ENCODE measurements around the gene CDK7. TPM values are rescaled to one million over a fixed set of nuclear protein-coding genes. Genes with fewer than 3 reads are reported as not detected.

CDK7 gene
- 10 to 100 TPM; 29.4 to 67.6 (median 35.7) TPM for total RNA-seq

DNA sequence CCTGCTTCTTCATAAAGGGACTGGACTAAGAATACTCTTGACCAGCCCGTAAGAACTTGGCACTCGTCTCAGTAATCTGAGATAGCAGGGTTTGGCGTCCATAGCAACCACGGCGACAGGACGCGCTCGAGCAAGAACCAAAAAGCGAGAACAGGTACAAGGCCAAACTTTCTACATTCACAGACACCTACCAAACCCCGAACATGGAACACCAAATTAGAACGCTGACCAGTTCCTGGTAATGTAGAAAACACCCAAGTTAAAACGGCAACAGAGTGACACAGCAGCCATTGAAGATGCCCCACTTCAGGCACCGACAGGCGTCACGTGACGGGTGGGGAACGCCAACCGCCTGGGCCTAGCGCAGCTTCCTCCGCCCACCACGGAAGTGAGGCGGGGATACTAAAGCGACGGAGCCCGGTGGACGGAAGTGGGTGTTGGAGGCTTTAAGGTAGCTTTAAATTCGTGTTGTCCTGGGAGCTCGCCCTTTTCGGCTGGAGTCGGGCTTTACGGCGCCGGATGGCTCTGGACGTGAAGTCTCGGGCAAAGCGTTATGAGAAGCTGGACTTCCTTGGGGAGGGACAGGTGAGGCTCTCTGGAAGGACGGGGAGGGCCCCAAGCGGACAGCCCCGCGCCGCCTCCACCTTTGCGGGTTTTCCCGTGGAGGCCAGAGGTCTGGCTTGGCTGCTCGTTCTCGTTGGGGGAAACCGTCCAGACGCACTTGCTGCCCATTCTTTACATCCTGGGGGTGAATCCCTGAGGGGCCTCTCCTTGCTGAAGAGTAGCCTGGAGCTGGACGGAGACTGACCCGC is at the start of gene CDK7:
Gene CDK7 (plus strand): TSS at position 430 of the 812 bp plus-strand sequence. CDS start 90 bp downstream, at position 520.
- peak within 1 kb of the TSS; percentile 92 for H3K4me3 ChIP-seq (ENCODE audit: low read depth, poor library complexity, severe bottlenecking)
- DNase-seq (ENCODE audit: low spot score in 2 of 2) = peak; percentile 95 to 99
- intact Hi-C loops (cut with DNase I; ENCODE audit: low total_unique reads) = loop anchor here (10.0 kb wide), 1 partner anchor 140 kb away; the partner anchor contains the start of gene SLC30A5
- WGBS, 2 donors = 0% methylated on average over 30 to 49 of the region's 49 CpGs
- TF ChIP-seq POLR2A (IDR thresholded peaks at IDR 0.05) = no peak
- TF ChIP-seq, protein P1, sequence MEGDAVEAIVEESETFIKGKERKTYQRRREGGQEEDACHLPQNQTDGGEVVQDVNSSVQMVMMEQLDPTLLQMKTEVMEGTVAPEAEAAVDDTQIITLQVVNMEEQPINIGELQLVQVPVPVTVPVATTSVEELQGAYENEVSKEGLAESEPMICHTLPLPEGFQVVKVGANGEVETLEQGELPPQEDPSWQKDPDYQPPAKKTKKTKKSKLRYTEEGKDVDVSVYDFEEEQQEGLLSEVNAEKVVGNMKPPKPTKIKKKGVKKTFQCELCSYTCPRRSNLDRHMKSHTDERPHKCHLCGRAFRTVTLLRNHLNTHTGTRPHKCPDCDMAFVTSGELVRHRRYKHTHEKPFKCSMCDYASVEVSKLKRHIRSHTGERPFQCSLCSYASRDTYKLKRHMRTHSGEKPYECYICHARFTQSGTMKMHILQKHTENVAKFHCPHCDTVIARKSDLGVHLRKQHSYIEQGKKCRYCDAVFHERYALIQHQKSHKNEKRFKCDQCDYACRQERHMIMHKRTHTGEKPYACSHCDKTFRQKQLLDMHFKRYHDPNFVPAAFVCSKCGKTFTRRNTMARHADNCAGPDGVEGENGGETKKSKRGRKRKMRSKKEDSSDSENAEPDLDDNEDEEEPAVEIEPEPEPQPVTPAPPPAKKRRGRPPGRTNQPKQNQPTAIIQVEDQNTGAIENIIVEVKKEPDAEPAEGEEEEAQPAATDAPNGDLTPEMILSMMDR (IDR thresholded peaks at IDR 0.05) = no peak

- no peak for TF ChIP-seq POLR2A (IDR thresholded peaks at IDR 0.05)
- TF ChIP-seq, protein P1 (IDR thresholded peaks at IDR 0.05) = no peak
- WGBS, 2 donors = 90 to 93% methylated on average over 2 of the region's 2 CpGs
- DNase-seq (ENCODE audit: low spot score in 2 of 2) = no peak
- H3K4me3 ChIP-seq (ENCODE audit: low read depth, poor library complexity, severe bottlenecking) = no peak overlapping the region
- intact Hi-C loops (cut with DNase I; ENCODE audit: low total_unique reads) = no loop called here
Observed at GRCh38 chr5:69187342-69187741, 47.3 kb upstream of the CDK7 start.

GRCh38 chr5:69188811-69189161 is 45.9 kb upstream of the CDK7 start:
- WGBS, 2 donors = 18 to 19% methylated on average over 8 of the region's 8 CpGs
- intact Hi-C loops (cut with DNase I; ENCODE audit: low total_unique reads) = no loop called here
- H3K4me3 ChIP-seq (ENCODE audit: low read depth, poor library complexity, severe bottlenecking) = peak overlapping the region; percentile 61
- no peak for TF ChIP-seq POLR2A (IDR thresholded peaks at IDR 0.05)
- TF ChIP-seq, protein P1 (IDR thresholded peaks at IDR 0.05) = no peak
- DNase-seq (ENCODE audit: low spot score in 2 of 2) = no peak

GRCh38 chr5:69189162-69190086 is 45.3 kb upstream of the CDK7 start, which contains the start of gene CENPH:
Gene CENPH, plus strand, starts transcription at chr5:69189583. Its CDS starts 52 bp downstream, at chr5:69189635.
- intact Hi-C loops (cut with DNase I; ENCODE audit: low total_unique reads) = no loop called here
- 0 to 1% methylated on average over 53 to 55 of the region's 55 CpGs for WGBS, 2 donors
- peak; percentile 86 to 97 for DNase-seq (ENCODE audit: low spot score in 2 of 2)
- TF ChIP-seq, protein P1 (IDR thresholded peaks at IDR 0.05) = no peak
- TF ChIP-seq POLR2A (IDR thresholded peaks at IDR 0.05) = no peak
- H3K4me3 ChIP-seq (ENCODE audit: low read depth, poor library complexity, severe bottlenecking) = peak within 1 kb of the TSS; percentile 61

GRCh38 chr5:69202497-69202896 is 32.2 kb upstream of the CDK7 start:
- WGBS, 2 donors = 87 to 98% methylated on average over 1 of the region's 1 CpG
- intact Hi-C loops (cut with DNase I; ENCODE audit: low total_unique reads) = no loop called here
- no peak for DNase-seq (ENCODE audit: low spot score in 2 of 2)
- H3K4me3 ChIP-seq (ENCODE audit: low read depth, poor library complexity, severe bottlenecking) = no peak overlapping the region
- TF ChIP-seq, protein P1 (IDR thresholded peaks at IDR 0.05) = no peak
- no peak for TF ChIP-seq POLR2A (IDR thresholded peaks at IDR 0.05)

Measured in lower leg skin (tissue), 4 donors.